Vagina (tissue), 2 donors: ENCODE data around the gene SUSD6. TPM values are rescaled to one million over a fixed set of nuclear protein-coding genes. Genes with fewer than 3 reads are reported as not detected.
A peak's percentile ranks its signal among the peaks of the same experiment; 100 is the strongest.

Experiments
- DNase-seq, 2 donors: peaks; one replicate each; pipeline ENCODE4 v3.0.0-alpha.2; 2017; ENCODE audit errors: extremely low spot score in 2 of 2
- H3K27ac ChIP-seq: fragments of 200-600 bp; sonication (generic); one replicate; pipeline ENCODE4 v1.5.1; 2019
- H3K27me3 ChIP-seq: fragments of 200-600 bp; sonication (generic); one replicate; pipeline ENCODE4 v1.5.1; 2019
- H3K36me3 ChIP-seq, 2 donors: fragments of 200-600 bp; sonication (generic); one replicate each; pipeline ENCODE4 v1.5.1; 2017 to 2019
- H3K4me1 ChIP-seq: fragments of 200-600 bp; sonication (generic); one replicate; pipeline ENCODE4 v1.5.1; 2019
- H3K4me3 ChIP-seq, 2 donors: fragments of 200-600 bp; sonication (generic); 1 replicate in 1 of 2; 2 replicates in 1 of 2; pipeline ENCODE4 v1.5.1; 2016 to 2019
- H3K9me3 ChIP-seq: fragments of 200-600 bp; sonication (generic); one replicate; pipeline ENCODE4 v1.5.1; 2019
- CTCF ChIP-seq, 3 experiments: fragments of 450-650 bp in 2 of 3; fragments of 200-600 bp in 1 of 3; sonication (generic) in 1 of 3; IDR thresholded peaks; one replicate each; pipeline ENCODE4 v1.5.1; 2017 to 2019; ENCODE audit warnings: antibody characterized with exemption in 3 of 3, mild to moderate bottlenecking in 2 of 3, moderate library complexity in 2 of 3
- POLR2A ChIP-seq, 2 donors: fragments of 450-650 bp; IDR thresholded peaks; one replicate each; pipeline ENCODE4 v1.6.1; 2017; ENCODE audit warnings: antibody characterized with exemption in 2 of 2, mild to moderate bottlenecking in 2 of 2, moderate library complexity in 2 of 2
- POLR2AphosphoS5 ChIP-seq, 2 donors: sonication (generic); formaldehyde crosslinking; IDR thresholded peaks; one replicate each; pipeline ENCODE4 v1.9.0; 2017; ENCODE audit warnings: antibody characterized with exemption in 2 of 2, mild to moderate bottlenecking in 2 of 2, low read depth in 1 of 2; ENCODE audit not compliant: insufficient read depth in 1 of 2
- intact Hi-C: fragments of 100-400 bp; cut with DNase I; formaldehyde crosslinking; loops from one replicate; pipeline ENCODE4 v1.15.1; 2023
- total RNA-seq: library from RNA; depleted of rRNA; stranded (reverse); fragments of >200 nt; gene quantifications from one replicate; pipeline ENCODE4 v1.2.3, GENCODE V29; 2016

Gene SUSD6
- total RNA-seq, 1 donor from 2014 or later, result 36.6 TPM

GRCh38 chr14:69610874-69611171 lies 573 bp upstream of the SUSD6 start:
- DNase-seq, result no peak
- Histone ChIP-seq H3K4me3 (peak overlapping the region; percentile 92 to 93), H3K4me1 (peaks cover 61% of the 10 kb centered on the region), H3K27ac (peak overlapping the region; percentile 79), H3K36me3 (no peaks in the 10 kb centered on the region), H3K9me3 (no peaks in the 10 kb centered on the region), H3K27me3 (no peaks in the 10 kb centered on the region)
- TF ChIP-seq POLR2A (IDR thresholded peaks at IDR 0.05) (no peak), POLR2AphosphoS5 (IDR thresholded peaks at IDR 0.05; ENCODE audit: insufficient read depth in 1 of 2, low read depth in 1 of 2) (no peak), CTCF (IDR thresholded peaks at IDR 0.05) (no peak)
- intact Hi-C loops, result loop anchor here (5.0 kb wide), 1 partner anchor 101 kb away; no protein-coding TSS in a partner anchor

DNA sequence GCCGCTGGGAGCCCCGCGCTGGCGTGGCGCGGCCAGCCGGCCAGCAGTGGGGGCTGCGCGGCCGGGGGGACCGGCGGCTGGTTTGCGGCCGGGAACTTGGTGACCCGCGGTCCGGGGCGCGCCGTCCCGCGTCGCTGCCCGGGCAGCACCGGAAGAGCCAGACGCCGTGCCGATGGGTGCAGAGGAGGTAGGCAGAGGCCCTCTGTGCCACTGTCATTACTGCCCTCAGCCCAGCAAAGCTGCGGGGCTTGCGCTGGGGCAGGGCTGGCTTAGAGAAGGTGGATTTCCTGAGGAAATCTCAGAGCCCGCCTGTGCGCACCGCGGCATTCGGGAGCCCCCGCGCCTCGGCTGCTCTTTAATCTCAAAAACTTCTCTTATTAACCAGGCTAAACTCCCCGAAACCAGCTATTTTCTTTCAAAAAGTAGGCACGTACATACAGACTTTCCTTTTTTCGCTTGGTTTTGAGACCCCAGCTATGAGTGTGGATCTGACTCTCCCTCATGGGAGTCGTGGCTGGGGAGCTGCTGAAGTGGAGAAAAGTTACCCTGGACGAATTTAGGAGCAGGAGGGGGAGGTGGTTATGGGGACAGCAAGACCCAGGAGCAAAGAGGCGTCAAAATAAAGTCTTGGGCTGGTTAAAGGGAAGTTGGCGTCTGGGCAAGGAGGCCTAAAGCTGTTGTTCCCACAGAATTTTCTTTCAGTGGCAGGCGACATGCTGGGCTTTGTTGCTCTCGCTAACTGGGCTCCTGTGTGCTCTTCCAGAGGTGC lies 802 bp downstream of the SUSD6 start:
- H3K4me3 ChIP-seq, result peak overlapping the region; percentile 92 to 93
- H3K36me3 ChIP-seq, result no peaks in the 10 kb centered on the region
- H3K27ac ChIP-seq, result peak overlapping the region; percentile 97
- TF ChIP-seq POLR2A (IDR thresholded peaks at IDR 0.05), result no peak
- no peak for TF ChIP-seq CTCF (IDR thresholded peaks at IDR 0.05)
- no peak for TF ChIP-seq POLR2AphosphoS5 (IDR thresholded peaks at IDR 0.05; ENCODE audit: insufficient read depth in 1 of 2, low read depth in 1 of 2)
- DNase-seq, result no peak
- no peaks in the 10 kb centered on the region for H3K9me3 ChIP-seq
- intact Hi-C loops, result loop anchor here (5.0 kb wide), 1 partner anchor 100 kb away; no protein-coding TSS in a partner anchor
- no peaks in the 10 kb centered on the region for H3K27me3 ChIP-seq
- H3K4me1 ChIP-seq, result peaks cover 65% of the 10 kb centered on the region

DNA sequence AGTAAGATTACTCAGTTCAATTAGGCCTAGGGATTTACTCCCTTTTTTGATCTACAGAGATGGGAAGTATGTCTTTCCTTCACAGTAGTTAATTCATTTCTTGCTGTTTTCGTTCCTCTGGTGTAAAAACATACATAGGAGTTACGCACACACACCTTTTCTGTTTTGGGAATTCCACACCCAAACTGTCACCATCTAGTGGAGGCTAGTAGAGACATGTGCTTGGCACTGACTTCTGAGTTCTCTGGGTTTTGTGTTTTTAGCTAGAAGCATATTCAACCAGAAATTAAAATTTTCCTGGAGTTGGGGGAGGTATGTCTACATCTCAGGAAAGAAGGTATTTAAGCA lies 1.4 kb downstream of the SUSD6 start:
- no peaks in the 10 kb centered on the region for H3K9me3 ChIP-seq
- no peak for TF ChIP-seq POLR2A (IDR thresholded peaks at IDR 0.05)
- TF ChIP-seq CTCF (IDR thresholded peaks at IDR 0.05), result no peak
- TF ChIP-seq POLR2AphosphoS5 (IDR thresholded peaks at IDR 0.05; ENCODE audit: insufficient read depth in 1 of 2, low read depth in 1 of 2), result no peak
- no peaks in the 10 kb centered on the region for H3K27me3 ChIP-seq
- peaks cover 67% of the 10 kb centered on the region for H3K4me1 ChIP-seq
- H3K27ac ChIP-seq, result peak overlapping the region; percentile 97
- no peaks in the 10 kb centered on the region for H3K36me3 ChIP-seq
- intact Hi-C loops, result loop anchor here (5.0 kb wide), 1 partner anchor 100 kb away; no protein-coding TSS in a partner anchor
- H3K4me3 ChIP-seq, result peak overlapping the region; percentile 92 to 93
- DNase-seq, result no peak

- DNase-seq, result no peak
- Histone ChIP-seq H3K36me3 (no peaks in the 10 kb centered on the region), H3K4me1 (peaks cover 73% of the 10 kb centered on the region), H3K27me3 (no peaks in the 10 kb centered on the region), H3K4me3 (peak overlapping the region; percentile 92 to 93), H3K27ac (peak overlapping the region; percentile 97), H3K9me3 (no peaks in the 10 kb centered on the region)
- intact Hi-C loops, result loop anchor here (5.0 kb wide), 1 partner anchor 99 kb away; no protein-coding TSS in a partner anchor
- TF ChIP-seq POLR2AphosphoS5 (IDR thresholded peaks at IDR 0.05; ENCODE audit: insufficient read depth in 1 of 2, low read depth in 1 of 2), result no peak
- TF ChIP-seq CTCF (IDR thresholded peaks at IDR 0.05), result no peak
Observed at GRCh38 chr14:69613312-69614073, 2.1 kb downstream of the SUSD6 start.
